Head of caudate nucleus (tissue), 42 donors: Measurements from ENCODE around the gene ST3GAL3.
A peak's percentile ranks its signal among the peaks of the same experiment; 100 is the strongest.

Experiments used
- DNase-seq, 42 donors: peaks; one replicate each; pipeline versions ENCODE4 v3.0.0 to v3.0.0-alpha.2; 2020 to 2021; ENCODE audit warnings: mixed read lengths in 7 of 42
- intact Hi-C: fragments of 100-400 bp; cut with DNase I; formaldehyde crosslinking; loops from one replicate; pipeline ENCODE4 v1.15.0; 2022

ST3GAL3 gene

GRCh38 chr1:43707190-43708001 is at the start of gene ST3GAL3:
Gene ST3GAL3 (plus strand): TSS chr1:43707536. CDS start chr1:43736263, 28,727 bp downstream.
- intact Hi-C loops = loop anchor here (2.0 kb wide), 1 partner anchor 57 kb away; the partner anchor contains the start of gene KDM4A
- peak; percentile 86 to 98 (median 95) for DNase-seq

GRCh38 chr1:43659212-43660166 is 47.8 kb upstream of the ST3GAL3 start:
- intact Hi-C loops = no loop called here
- no peak for DNase-seq

GRCh38 chr1:43660355-43660754 is 47.0 kb upstream of the ST3GAL3 start:
- DNase-seq = peak in 10 of 42 donors; percentile 17 to 69 (median 46)
- intact Hi-C loops = no loop called here

- intact Hi-C loops = no loop called here
- DNase-seq = no peak
These were observed 43.0 kb upstream of the ST3GAL3 start for GRCh38 chr1:43664369-43664768.

GRCh38 chr1:43666608-43667007 is 40.7 kb upstream of the ST3GAL3 start:
- no peak for DNase-seq
- intact Hi-C loops = no loop called here

- DNase-seq = no peak
- intact Hi-C loops = no loop called here
These were observed 38.4 kb upstream of the ST3GAL3 start for GRCh38 chr1:43668956-43669355.

- intact Hi-C loops = no loop called here
- DNase-seq = no peak
These were observed 37.5 kb upstream of the ST3GAL3 start for GRCh38 chr1:43669878-43670277.

GRCh38 chr1:43671193-43671592 is 36.1 kb upstream of the ST3GAL3 start:
- DNase-seq = no peak
- intact Hi-C loops = no loop called here

- DNase-seq = peak in 5 of 42 donors; percentile 20 to 57 (median 38)
- intact Hi-C loops = no loop called here
These were observed 35.6 kb upstream of the ST3GAL3 start for GRCh38 chr1:43671626-43672330.

- no peak for DNase-seq
- intact Hi-C loops = no loop called here
These were observed 34.1 kb upstream of the ST3GAL3 start for GRCh38 chr1:43673261-43673660.

GRCh38 chr1:43678940-43679339 is 28.4 kb upstream of the ST3GAL3 start:
- intact Hi-C loops = no loop called here
- no peak for DNase-seq

GRCh38 chr1:43683560-43683959 is 23.8 kb upstream of the ST3GAL3 start:
- DNase-seq = no peak
- intact Hi-C loops = no loop called here

GRCh38 chr1:43686801-43687200 is 20.5 kb upstream of the ST3GAL3 start:
- intact Hi-C loops = no loop called here
- no peak for DNase-seq

- intact Hi-C loops = no loop called here
- no peak for DNase-seq
These were observed 19.8 kb upstream of the ST3GAL3 start for GRCh38 chr1:43687301-43688108.

- intact Hi-C loops = no loop called here
- no peak for DNase-seq
These were observed 19.3 kb upstream of the ST3GAL3 start for GRCh38 chr1:43688109-43688387.

GRCh38 chr1:43688594-43689000 is 18.7 kb upstream of the ST3GAL3 start:
- intact Hi-C loops = no loop called here
- DNase-seq = no peak

- intact Hi-C loops = no loop called here
- no peak for DNase-seq
These were observed 18.0 kb upstream of the ST3GAL3 start for GRCh38 chr1:43689289-43689688.

- peak in 33 of 42 donors; percentile 20 to 85 (median 49) for DNase-seq
- intact Hi-C loops = no loop called here
These were observed 15.2 kb upstream of the ST3GAL3 start for GRCh38 chr1:43691871-43692815.
